ENCODE results near the gene GPBAR1. TPM values are rescaled to one million over a fixed set of nuclear protein-coding genes. Genes with fewer than 3 reads are reported as not detected.

GPBAR1 gene
- total RNA-seq, 4 donors from 2014 or later: 10.9 to 28.1 (median 16.8) TPM

DNA sequence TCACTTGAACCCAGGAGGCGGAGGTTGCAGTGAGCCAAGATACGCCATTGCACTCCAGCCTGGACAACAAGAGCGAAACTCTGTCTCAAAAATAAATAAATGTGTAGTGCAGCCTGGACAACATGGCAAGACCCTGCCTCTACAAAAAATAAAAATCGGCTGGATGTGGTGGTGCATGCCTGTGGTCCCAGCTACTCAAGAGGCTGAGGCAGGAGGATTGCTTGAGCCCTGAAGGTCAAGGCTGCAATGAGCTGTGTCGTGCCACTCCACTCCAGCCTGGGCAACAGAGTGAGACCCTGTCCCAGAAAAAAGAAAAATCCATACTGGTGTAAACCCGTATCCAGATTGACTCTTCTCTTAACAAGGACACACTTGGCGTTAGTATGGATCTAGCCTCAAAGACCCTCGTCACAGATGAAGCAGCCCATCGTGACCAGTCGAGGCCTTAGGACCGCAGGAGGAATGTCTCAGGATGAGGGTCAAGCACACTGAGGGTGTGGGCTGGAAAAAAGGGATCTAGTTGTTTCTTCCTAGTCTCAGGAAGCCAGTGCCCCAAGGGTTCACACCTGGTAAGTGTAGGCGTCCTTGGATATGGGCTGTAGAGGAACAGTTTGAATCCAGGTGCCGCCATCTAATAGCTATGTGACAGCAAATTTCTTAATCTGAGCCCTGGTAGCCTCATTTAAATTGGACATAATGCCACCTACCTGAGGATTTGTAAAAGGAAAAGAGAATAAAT, 4.0 kb upstream of the GPBAR1 start:
- TF ChIP-seq, protein P1, sequence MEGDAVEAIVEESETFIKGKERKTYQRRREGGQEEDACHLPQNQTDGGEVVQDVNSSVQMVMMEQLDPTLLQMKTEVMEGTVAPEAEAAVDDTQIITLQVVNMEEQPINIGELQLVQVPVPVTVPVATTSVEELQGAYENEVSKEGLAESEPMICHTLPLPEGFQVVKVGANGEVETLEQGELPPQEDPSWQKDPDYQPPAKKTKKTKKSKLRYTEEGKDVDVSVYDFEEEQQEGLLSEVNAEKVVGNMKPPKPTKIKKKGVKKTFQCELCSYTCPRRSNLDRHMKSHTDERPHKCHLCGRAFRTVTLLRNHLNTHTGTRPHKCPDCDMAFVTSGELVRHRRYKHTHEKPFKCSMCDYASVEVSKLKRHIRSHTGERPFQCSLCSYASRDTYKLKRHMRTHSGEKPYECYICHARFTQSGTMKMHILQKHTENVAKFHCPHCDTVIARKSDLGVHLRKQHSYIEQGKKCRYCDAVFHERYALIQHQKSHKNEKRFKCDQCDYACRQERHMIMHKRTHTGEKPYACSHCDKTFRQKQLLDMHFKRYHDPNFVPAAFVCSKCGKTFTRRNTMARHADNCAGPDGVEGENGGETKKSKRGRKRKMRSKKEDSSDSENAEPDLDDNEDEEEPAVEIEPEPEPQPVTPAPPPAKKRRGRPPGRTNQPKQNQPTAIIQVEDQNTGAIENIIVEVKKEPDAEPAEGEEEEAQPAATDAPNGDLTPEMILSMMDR (IDR thresholded peaks at IDR 0.05; ENCODE audit: low read depth): no peak

GRCh38 chr2:218257390-218257981, 3.3 kb upstream of the GPBAR1 start:
- TF ChIP-seq, protein P1 (IDR thresholded peaks at IDR 0.05; ENCODE audit: low read depth): no peak

- TF ChIP-seq, protein P1 (IDR thresholded peaks at IDR 0.05; ENCODE audit: low read depth): no peak
Measured at GRCh38 chr2:218259099-218259961, 1.5 kb upstream of the GPBAR1 start.

- TF ChIP-seq, protein P1 (IDR thresholded peaks at IDR 0.05; ENCODE audit: low read depth): no peak
Measured at GRCh38 chr2:218260166-218260565, 649 bp upstream of the GPBAR1 start.

GRCh38 chr2:218261423-218262236, 815 bp downstream of the GPBAR1 start:
- TF ChIP-seq, protein P1 (IDR thresholded peaks at IDR 0.05; ENCODE audit: low read depth): no peak

- TF ChIP-seq, protein P1 (IDR thresholded peaks at IDR 0.05; ENCODE audit: low read depth): no peak
Measured at GRCh38 chr2:218262237-218262600, 1.4 kb downstream of the GPBAR1 start.
